Endothelial cell of umbilical vein (primary cell): ENCODE results near the gene C1orf226.
"Not testable (repeated sequence)": the region's sequence is repeated elsewhere in the genome, so short reads cannot be mapped to it uniquely, and the experiment has no call there.

Experiments
- CTCF ChIP-seq, 2 donors: IDR thresholded peaks; 1 replicate in 1 of 2; 2 replicates in 1 of 2; pipeline ENCODE4 v1.5.1; 2011; ENCODE audit warnings: low read length in 2 of 2, mild to moderate bottlenecking in 2 of 2, moderate library complexity in 2 of 2, control low read depth in 1 of 2, inconsistent platforms in 1 of 2, low read depth in 1 of 2; ENCODE audit not compliant: insufficient read depth in 1 of 2; ENCODE audit errors: extremely low read depth in 1 of 2
- POLR2AphosphoS5 ChIP-seq: IDR thresholded peaks from 2 replicates; pipeline ENCODE4 v1.6.1; 2012; ENCODE audit warnings: low read depth, mild to moderate bottlenecking, control low read depth, low read length, moderate library complexity; ENCODE audit not compliant: insufficient read depth

GRCh38 chr1:162351874-162352273 lies 29.7 kb upstream of the C1orf226 start:
- not testable (repeated sequence) for TF ChIP-seq CTCF (IDR thresholded peaks at IDR 0.05; ENCODE audit: extremely low read depth in 1 of 2, insufficient read depth in 1 of 2, low read depth in 1 of 2, low read length in 2 of 2); POLR2AphosphoS5
